Measurements from ENCODE around the gene SLC38A3. TPM values are rescaled to one million over a fixed set of nuclear protein-coding genes. Genes with fewer than 3 reads are reported as not detected.

The SLC38A3 gene
- total and polyA plus RNA-seq, 2 experiments from 2014 or later = 0.28 to 1.3 TPM

DNA sequence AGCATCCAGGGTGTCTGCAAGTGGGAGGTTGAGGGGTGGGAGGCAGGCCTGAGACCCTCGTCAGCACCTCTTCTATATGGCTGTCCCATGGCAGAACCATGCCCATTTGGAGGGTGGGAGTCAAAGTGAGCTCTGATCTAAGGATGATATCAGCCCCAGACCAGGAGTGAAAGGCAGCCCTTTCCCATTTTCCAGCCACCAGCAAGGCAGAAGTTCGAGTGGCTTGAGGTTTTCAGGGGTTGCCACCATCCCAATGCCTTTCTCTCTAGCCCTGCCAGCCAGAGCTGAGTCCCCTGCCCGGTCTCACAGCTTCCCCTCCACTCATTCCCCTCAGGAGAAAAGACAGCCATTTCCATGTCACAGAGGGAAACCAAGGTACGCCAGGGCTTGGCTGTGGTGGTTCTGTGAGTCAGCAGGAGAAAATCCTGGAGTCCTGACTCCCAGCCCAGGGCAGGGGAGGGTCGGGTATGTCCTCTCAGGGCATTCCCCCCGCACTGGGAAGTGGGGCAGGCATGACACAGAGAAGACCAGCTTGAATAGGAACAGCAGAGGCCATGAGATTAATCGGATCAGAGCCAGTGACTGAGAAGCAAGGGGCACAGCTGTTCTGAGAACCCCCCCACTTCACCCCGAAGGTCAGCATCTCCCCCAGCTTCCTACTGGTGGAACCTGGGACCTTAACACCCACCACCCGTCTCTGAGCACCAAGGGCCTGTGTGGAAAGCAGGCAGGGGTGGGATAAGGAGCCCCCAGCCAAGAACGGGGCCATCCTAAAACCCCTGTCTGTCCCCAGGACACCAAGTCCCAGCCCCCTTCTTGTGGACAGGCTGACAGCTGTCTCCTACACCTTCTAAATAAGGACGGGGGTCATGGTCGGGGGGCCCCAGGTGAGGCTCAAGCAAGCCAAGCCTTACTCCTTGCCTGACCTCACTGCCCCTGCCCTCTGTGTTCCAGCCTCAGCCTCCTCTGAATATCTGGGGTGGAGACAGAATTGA lies 965 bp upstream of the SLC38A3 start (continued):
- TF ChIP-seq, protein P1, sequence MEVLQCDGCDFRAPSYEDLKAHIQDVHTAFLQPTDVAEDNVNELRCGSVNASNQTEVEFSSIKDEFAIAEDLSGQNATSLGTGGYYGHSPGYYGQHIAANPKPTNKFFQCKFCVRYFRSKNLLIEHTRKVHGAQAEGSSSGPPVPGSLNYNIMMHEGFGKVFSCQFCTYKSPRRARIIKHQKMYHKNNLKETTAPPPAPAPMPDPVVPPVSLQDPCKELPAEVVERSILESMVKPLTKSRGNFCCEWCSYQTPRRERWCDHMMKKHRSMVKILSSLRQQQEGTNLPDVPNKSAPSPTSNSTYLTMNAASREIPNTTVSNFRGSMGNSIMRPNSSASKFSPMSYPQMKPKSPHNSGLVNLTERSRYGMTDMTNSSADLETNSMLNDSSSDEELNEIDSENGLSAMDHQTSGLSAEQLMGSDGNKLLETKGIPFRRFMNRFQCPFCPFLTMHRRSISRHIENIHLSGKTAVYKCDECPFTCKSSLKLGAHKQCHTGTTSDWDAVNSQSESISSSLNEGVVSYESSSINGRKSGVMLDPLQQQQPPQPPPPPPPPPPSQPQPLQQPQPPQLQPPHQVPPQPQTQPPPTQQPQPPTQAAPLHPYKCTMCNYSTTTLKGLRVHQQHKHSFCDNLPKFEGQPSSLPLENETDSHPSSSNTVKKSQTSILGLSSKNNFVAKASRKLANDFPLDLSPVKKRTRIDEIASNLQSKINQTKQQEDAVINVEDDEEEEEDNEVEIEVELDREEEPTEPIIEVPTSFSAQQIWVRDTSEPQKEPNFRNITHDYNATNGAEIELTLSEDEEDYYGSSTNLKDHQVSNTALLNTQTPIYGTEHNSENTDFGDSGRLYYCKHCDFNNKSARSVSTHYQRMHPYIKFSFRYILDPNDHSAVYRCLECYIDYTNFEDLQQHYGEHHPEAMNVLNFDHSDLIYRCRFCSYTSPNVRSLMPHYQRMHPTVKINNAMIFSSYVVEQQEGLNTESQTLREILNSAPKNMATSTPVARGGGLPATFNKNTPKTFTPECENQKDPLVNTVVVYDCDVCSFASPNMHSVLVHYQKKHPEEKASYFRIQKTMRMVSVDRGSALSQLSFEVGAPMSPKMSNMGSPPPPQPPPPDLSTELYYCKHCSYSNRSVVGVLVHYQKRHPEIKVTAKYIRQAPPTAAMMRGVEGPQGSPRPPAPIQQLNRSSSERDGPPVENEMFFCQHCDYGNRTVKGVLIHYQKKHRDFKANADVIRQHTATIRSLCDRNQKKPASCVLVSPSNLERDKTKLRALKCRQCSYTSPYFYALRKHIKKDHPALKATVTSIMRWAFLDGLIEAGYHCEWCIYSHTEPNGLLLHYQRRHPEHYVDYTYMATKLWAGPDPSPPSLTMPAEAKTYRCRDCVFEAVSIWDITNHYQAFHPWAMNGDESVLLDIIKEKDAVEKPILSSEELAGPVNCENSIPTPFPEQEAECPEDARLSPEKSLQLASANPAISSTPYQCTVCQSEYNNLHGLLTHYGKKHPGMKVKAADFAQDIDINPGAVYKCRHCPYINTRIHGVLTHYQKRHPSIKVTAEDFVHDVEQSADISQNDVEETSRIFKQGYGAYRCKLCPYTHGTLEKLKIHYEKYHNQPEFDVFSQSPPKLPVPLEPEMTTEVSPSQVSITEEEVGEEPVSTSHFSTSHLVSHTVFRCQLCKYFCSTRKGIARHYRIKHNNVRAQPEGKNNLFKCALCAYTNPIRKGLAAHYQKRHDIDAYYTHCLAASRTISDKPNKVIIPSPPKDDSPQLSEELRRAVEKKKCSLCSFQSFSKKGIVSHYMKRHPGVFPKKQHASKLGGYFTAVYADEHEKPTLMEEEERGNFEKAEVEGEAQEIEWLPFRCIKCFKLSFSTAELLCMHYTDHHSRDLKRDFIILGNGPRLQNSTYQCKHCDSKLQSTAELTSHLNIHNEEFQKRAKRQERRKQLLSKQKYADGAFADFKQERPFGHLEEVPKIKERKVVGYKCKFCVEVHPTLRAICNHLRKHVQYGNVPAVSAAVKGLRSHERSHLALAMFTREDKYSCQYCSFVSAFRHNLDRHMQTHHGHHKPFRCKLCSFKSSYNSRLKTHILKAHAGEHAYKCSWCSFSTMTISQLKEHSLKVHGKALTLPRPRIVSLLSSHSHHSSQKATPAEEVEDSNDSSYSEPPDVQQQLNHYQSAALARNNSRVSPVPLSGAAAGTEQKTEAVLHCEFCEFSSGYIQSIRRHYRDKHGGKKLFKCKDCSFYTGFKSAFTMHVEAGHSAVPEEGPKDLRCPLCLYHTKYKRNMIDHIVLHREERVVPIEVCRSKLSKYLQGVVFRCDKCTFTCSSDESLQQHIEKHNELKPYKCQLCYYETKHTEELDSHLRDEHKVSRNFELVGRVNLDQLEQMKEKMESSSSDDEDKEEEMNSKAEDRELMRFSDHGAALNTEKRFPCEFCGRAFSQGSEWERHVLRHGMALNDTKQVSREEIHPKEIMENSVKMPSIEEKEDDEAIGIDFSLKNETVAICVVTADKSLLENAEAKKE (CRISPR knock-in tag; IDR thresholded peaks at IDR 0.05) = no peak
- TF ChIP-seq JUNB (IDR thresholded peaks at IDR 0.05; ENCODE audit: unreplicated experiment) (no peak), CREB1 (CRISPR knock-in tag; IDR thresholded peaks at IDR 0.05; ENCODE audit: low read depth) (no peak), EZH2 (IDR thresholded peaks at IDR 0.05; ENCODE audit: low read depth, unreplicated experiment) (no peak), STAT1 (IDR thresholded peaks at IDR 0.05; ENCODE audit: unreplicated experiment) (no peak), POLR2AphosphoS5 (IDR thresholded peaks at IDR 0.05; ENCODE audit: low read depth) (no peak), NANOG (IDR thresholded peaks at IDR 0.05; ENCODE audit: borderline replicate concordance) (no peak)
- TF ChIP-seq, protein P2, sequence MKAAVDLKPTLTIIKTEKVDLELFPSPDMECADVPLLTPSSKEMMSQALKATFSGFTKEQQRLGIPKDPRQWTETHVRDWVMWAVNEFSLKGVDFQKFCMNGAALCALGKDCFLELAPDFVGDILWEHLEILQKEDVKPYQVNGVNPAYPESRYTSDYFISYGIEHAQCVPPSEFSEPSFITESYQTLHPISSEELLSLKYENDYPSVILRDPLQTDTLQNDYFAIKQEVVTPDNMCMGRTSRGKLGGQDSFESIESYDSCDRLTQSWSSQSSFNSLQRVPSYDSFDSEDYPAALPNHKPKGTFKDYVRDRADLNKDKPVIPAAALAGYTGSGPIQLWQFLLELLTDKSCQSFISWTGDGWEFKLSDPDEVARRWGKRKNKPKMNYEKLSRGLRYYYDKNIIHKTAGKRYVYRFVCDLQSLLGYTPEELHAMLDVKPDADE (IDR thresholded peaks at IDR 0.05) = no peak

All from GM23338 (cell line).